Panc1 (cell line): ENCODE data around the gene CAPZA1.

Experiments used
- TCF7L2 ChIP-seq: IDR thresholded peaks from 2 replicates; pipeline ENCODE4 v1.6.1; 2011; ENCODE audit warnings: mild to moderate bottlenecking, low read depth, low read length, inconsistent platforms
- TF ChIP-seq, protein P1 (sequence below): fragments of 450-650 bp; IDR thresholded peaks from 2 replicates; pipeline ENCODE4 v1.5.1; 2017; ENCODE audit warnings: mild to moderate bottlenecking

DNA sequence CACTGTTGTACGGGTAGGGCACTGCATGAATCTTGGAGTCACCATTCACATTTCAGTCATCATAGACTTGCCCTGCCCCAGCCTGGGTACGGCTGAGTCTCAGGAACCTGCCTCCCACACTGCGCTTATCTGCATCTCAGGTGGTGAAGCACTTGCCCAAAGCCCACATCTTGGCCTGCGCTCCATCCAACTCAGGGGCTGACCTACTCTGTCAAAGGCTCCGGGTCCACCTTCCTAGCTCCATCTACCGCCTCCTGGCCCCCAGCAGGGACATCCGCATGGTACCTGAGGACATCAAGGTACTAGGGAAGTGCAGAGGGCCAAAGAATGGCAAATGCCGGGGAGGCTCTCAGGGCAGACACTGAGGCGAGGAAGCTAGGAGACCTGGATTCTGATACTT is 75.6 kb downstream of the CAPZA1 start:
- TF ChIP-seq, protein P1, sequence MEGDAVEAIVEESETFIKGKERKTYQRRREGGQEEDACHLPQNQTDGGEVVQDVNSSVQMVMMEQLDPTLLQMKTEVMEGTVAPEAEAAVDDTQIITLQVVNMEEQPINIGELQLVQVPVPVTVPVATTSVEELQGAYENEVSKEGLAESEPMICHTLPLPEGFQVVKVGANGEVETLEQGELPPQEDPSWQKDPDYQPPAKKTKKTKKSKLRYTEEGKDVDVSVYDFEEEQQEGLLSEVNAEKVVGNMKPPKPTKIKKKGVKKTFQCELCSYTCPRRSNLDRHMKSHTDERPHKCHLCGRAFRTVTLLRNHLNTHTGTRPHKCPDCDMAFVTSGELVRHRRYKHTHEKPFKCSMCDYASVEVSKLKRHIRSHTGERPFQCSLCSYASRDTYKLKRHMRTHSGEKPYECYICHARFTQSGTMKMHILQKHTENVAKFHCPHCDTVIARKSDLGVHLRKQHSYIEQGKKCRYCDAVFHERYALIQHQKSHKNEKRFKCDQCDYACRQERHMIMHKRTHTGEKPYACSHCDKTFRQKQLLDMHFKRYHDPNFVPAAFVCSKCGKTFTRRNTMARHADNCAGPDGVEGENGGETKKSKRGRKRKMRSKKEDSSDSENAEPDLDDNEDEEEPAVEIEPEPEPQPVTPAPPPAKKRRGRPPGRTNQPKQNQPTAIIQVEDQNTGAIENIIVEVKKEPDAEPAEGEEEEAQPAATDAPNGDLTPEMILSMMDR: no peak
- TF ChIP-seq TCF7L2: no peak
